ENCODE data around the gene EPG5. TPM values are rescaled to one million over a fixed set of nuclear protein-coding genes. Genes with fewer than 3 reads are reported as not detected.

The EPG5 gene
- total RNA-seq, 1 experiment from 2014 or later: 16.1 TPM

GRCh38 chr18:45962866-45963265 is 4.3 kb downstream of the EPG5 start:
- Histone ChIP-seq H3K4me2 (ENCODE audit: insufficient read depth, insufficient read length, low read length) (no peak overlapping the region), H3K79me2 (ENCODE audit: insufficient read depth, low read length) (no peaks in the 10 kb centered on the region; the same call in 1 of the 2 replicates), H3K18ac (ENCODE audit: insufficient read length, low read depth, low read length) (no peak overlapping the region), H3K4me1 (ENCODE audit: insufficient read depth, low read length) (no peaks in the 10 kb centered on the region), H3K27ac (ENCODE audit: insufficient read length, low read depth, low read length) (no peak overlapping the region), H2BK15ac (ENCODE audit: low read depth, low read length) (no peak overlapping the region), H3K23me2 (ENCODE audit: insufficient read length, low read depth, low read length, poor library complexity, severe bottlenecking) (peaks cover 9% of the 10 kb centered on the region), H3K27me3 (ENCODE audit: insufficient read depth, low read length) (no peaks in the 10 kb centered on the region), H2BK12ac (ENCODE audit: insufficient read length, low read depth, low read length) (no peak overlapping the region), H2BK5ac (ENCODE audit: insufficient read length, low read length) (no peak overlapping the region), H2BK120ac (ENCODE audit: low read depth, low read length, poor library complexity, severe bottlenecking) (no peak overlapping the region), H2AFZ (ENCODE audit: low read length) (no peak overlapping the region), H4K20me1 (ENCODE audit: control insufficient read depth, insufficient read depth, insufficient read length) (no peaks in the 10 kb centered on the region), H3K79me1 (ENCODE audit: insufficient read depth, low read depth, low read length, poor library complexity, severe bottlenecking) (no peaks in the 10 kb centered on the region), H2AK5ac (ENCODE audit: insufficient read length, low read length) (no peak overlapping the region), H4K91ac (ENCODE audit: insufficient read length, low read depth, low read length) (no peak overlapping the region), H3K14ac (ENCODE audit: insufficient read depth, low read length) (no peak overlapping the region), H2BK20ac (ENCODE audit: low read depth, low read length, poor library complexity, severe bottlenecking) (no peak overlapping the region), H3T11ph (ENCODE audit: low read length) (no peak overlapping the region), H4K8ac (replicated peaks; ENCODE audit: insufficient read length, low read depth, low read length) (no peak overlapping the region), H3K9ac (ENCODE audit: extremely low read depth, insufficient read length, low read length) (no peak overlapping the region), H3K56ac (ENCODE audit: insufficient read length, low read depth, low read length) (no peak overlapping the region), H3K23ac (ENCODE audit: insufficient read length, low read depth, low read length) (no peak overlapping the region), H3K9me3 (ENCODE audit: control insufficient read depth, low read depth, low read length) (no peaks in the 10 kb centered on the region), H4K5ac (ENCODE audit: insufficient read length, low read depth, low read length) (no peak overlapping the region), H3K4ac (ENCODE audit: low read depth, low read length) (no peak overlapping the region)
- Mint-ChIP-seq H3K4me3 (no peak overlapping the region), H3K27ac (peak overlapping the region in 2 of 3 experiments; percentile 4 to 8; a peak in 2 of 7 replicates), H3K4me1 (peaks cover 2 to 6% of the 10 kb centered on the region in 2 experiments; a peak in 3 of 4 replicates), H3K36me3 (ENCODE audit: insufficient read depth in 1 of 3, low read depth in 3 of 3) (peaks cover 0 to 8% (median 5%) of the 10 kb centered on the region in 3 experiments; a peak in 4 of 7 replicates), H3K27me3 (ENCODE audit: low read depth) (0 out of 2 replicates have a peak, but pooled peaks cover under 1% of the 10 kb centered on the region), H3K9me3 (no peaks in the 10 kb centered on the region)
- no peak for DNase-seq
- no peak for TF ChIP-seq CTCF (conservative IDR thresholded peaks at IDR 0.05)
- WGBS (ENCODE audit: extremely low coverage, insufficient read length, low lambda C conversion rate): no CpG with 5 or more reads among the region's 5 CpGs
